Transverse colon (tissue), 4 donors: ENCODE data around the gene ADAM11. TPM values are rescaled to one million over a fixed set of nuclear protein-coding genes. Genes with fewer than 3 reads are reported as not detected.

Experiments used
- DNase-seq: peaks from one replicate; pipeline ENCODE4 v3.0.0-alpha.2; 2019
- H3K27ac ChIP-seq, 4 donors: fragments of 200-600 bp; sonication (generic); 2 replicates each; pipeline ENCODE4 v1.5.1; 2016 to 2018; ENCODE audit warnings: inconsistent platforms in 4 of 4
- H3K27me3 ChIP-seq: fragments of 200-600 bp; sonication (generic); 2 replicates; pipeline ENCODE4 v1.5.1; 2017; ENCODE audit warnings: inconsistent platforms
- H3K36me3 ChIP-seq, 4 donors: fragments of 200-600 bp; sonication (generic); 2 replicates each; pipeline ENCODE4 v1.5.1; 2017 to 2019; ENCODE audit warnings: inconsistent platforms in 4 of 4
- H3K4me1 ChIP-seq, 4 donors: fragments of 200-600 bp; sonication (generic); 2 replicates each; pipeline ENCODE4 v1.5.1; 2017 to 2020; ENCODE audit warnings: inconsistent platforms in 4 of 4
- H3K4me3 ChIP-seq, 4 donors: fragments of 200-600 bp; sonication (generic); 1 replicate in 1 of 4; 2 replicates in 3 of 4; pipeline versions ENCODE4 v1.5.1 to v1.6.1; 2017 to 2019; ENCODE audit warnings: inconsistent platforms in 4 of 4
- H3K9me3 ChIP-seq, 2 donors: fragments of 200-600 bp; sonication (generic); 2 replicates each; pipeline ENCODE4 v1.5.1; 2017 to 2019; ENCODE audit warnings: inconsistent platforms in 2 of 2
- CTCF ChIP-seq, 5 experiments: fragments of 200-600 bp in 3 of 5; fragments of 450-650 bp in 2 of 5; sonication (generic) in 3 of 5; IDR thresholded peaks; 1 replicate in 2 of 5; 2 replicates in 3 of 5; pipeline ENCODE4 v1.5.1; 2016 to 2017; ENCODE audit warnings: antibody characterized with exemption in 5 of 5, inconsistent platforms in 3 of 5, mild to moderate bottlenecking in 2 of 5, moderate library complexity in 1 of 5
- EP300 ChIP-seq: sonication (generic); formaldehyde crosslinking; IDR thresholded peaks from one replicate; pipeline ENCODE4 v1.6.1; 2017; ENCODE audit warnings: antibody characterized with exemption, low read depth
- POLR2A ChIP-seq: fragments of 450-650 bp; IDR thresholded peaks from one replicate; pipeline ENCODE4 v1.6.1; 2016; ENCODE audit warnings: antibody characterized with exemption, mild to moderate bottlenecking, moderate library complexity
- POLR2AphosphoS5 ChIP-seq, 3 donors: sonication (generic); formaldehyde crosslinking; IDR thresholded peaks; one replicate each; pipeline ENCODE4 v1.6.1; 2016; ENCODE audit warnings: antibody characterized with exemption in 3 of 3
- WGBS, 2 donors: methylation state at CpG; one replicate each; pipeline ENCODE4 v1.1.5; 2018; ENCODE audit warnings: low coverage in 1 of 2; 5-methylcytosine and 5-hydroxymethylcytosine counted together
- in situ Hi-C, 4 donors: fragments of 200-750 bp; cut with MboI; loops; one replicate each; pipeline versions ENCODE4 v1.15.0 to v1.15.1; 2017; ENCODE audit warnings: low sequenced_read_pairs in 3 of 4, low pct_ligation_motif_present in 1 of 4, low pct_unique_long_range_greater_than_20kb in 1 of 4
- intact Hi-C: fragments of 100-400 bp; cut with DNase I; formaldehyde crosslinking; loops from one replicate; pipeline ENCODE4 v1.15.1; 2023; ENCODE audit warnings: low total_unique reads
- total RNA-seq, 4 donors: library from RNA; depleted of rRNA; stranded (reverse); fragments of >200 nt; gene quantifications; one replicate each; pipeline ENCODE4 v1.1.0, GENCODE V29; 2016

ADAM11 gene
- total RNA-seq, 4 donors from 2014 or later, result 0.37 to 2.0 (median 0.72) TPM

- no peaks in the 10 kb centered on the region for H3K36me3 ChIP-seq
- no peak overlapping the region for H3K4me3 ChIP-seq
- TF ChIP-seq POLR2AphosphoS5 (IDR thresholded peaks at IDR 0.05) (no peak), EP300 (no peak), CTCF (IDR thresholded peaks at IDR 0.05) (no peak), POLR2A (no peak)
- intact Hi-C loops, result no loop called here
- DNase-seq, result no peak
- no peaks in the 10 kb centered on the region for H3K27me3 ChIP-seq
- in situ Hi-C loops, result loop anchor here in 1 of 4 donors (10.0 kb wide), 1 partner anchor 78 kb away; no protein-coding TSS in a partner anchor
- peak overlapping the region in 3 of 4 donors; percentile 43 to 55 (median 52) for H3K27ac ChIP-seq
- WGBS, 2 donors, result 52 to 61% methylated on average over 6 to 16 of the region's 16 CpGs
- no peaks in the 10 kb centered on the region for H3K9me3 ChIP-seq
- H3K4me1 ChIP-seq, result peaks cover 0 to 6% (median 5%) of the 10 kb centered on the region in 4 donors
Observed at GRCh38 chr17:44786551-44787081, 27.8 kb downstream of the ADAM11 start.

GRCh38 chr17:44787271-44787940 lies 28.6 kb downstream of the ADAM11 start:
- no peaks in the 10 kb centered on the region for H3K36me3 ChIP-seq
- H3K27ac ChIP-seq, result peak overlapping the region in 3 of 4 donors; percentile 43 to 55 (median 52)
- peaks cover 0 to 5% (median 5%) of the 10 kb centered on the region in 4 donors for H3K4me1 ChIP-seq
- H3K27me3 ChIP-seq, result no peaks in the 10 kb centered on the region
- in situ Hi-C loops, result loop anchor here in 1 of 4 donors (10.0 kb wide), 1 partner anchor 77 kb away; no protein-coding TSS in a partner anchor
- H3K4me3 ChIP-seq, result no peak overlapping the region
- intact Hi-C loops, result no loop called here
- 67% methylated on average over 5 to 15 of the region's 15 CpGs for WGBS, 2 donors
- no peaks in the 10 kb centered on the region for H3K9me3 ChIP-seq
- DNase-seq, result no peak
- TF ChIP-seq POLR2AphosphoS5 (IDR thresholded peaks at IDR 0.05), result no peak
- TF ChIP-seq CTCF (IDR thresholded peaks at IDR 0.05), result no peak
- TF ChIP-seq POLR2A, result no peak

- no peak for DNase-seq
- no peaks in the 10 kb centered on the region for H3K9me3 ChIP-seq
- WGBS, 2 donors, result 78 to 80% methylated on average over 1 to 7 of the region's 7 CpGs
- intact Hi-C loops (no loop called here), in situ Hi-C loops (loop anchor here in 1 of 4 donors (10.0 kb wide), 1 partner anchor 77 kb away; no protein-coding TSS in a partner anchor)
- no peak overlapping the region for H3K27ac ChIP-seq
- no peak overlapping the region for H3K4me3 ChIP-seq
- H3K36me3 ChIP-seq, result no peaks in the 10 kb centered on the region
- H3K27me3 ChIP-seq, result no peaks in the 10 kb centered on the region
- H3K4me1 ChIP-seq, result peaks cover 0 to 5% (median 5%) of the 10 kb centered on the region in 4 donors
- TF ChIP-seq CTCF (IDR thresholded peaks at IDR 0.05) (no peak), POLR2A (no peak), POLR2AphosphoS5 (IDR thresholded peaks at IDR 0.05) (no peak)
Observed at GRCh38 chr17:44788139-44788538, 29.4 kb downstream of the ADAM11 start.

- no peak overlapping the region for H3K4me3 ChIP-seq
- peaks cover 0 to 6% (median 2%) of the 10 kb centered on the region in 4 donors for H3K4me1 ChIP-seq
- in situ Hi-C loops (no loop called here), intact Hi-C loops (no loop called here)
- DNase-seq, result no peak
- H3K27me3 ChIP-seq, result no peaks in the 10 kb centered on the region
- H3K27ac ChIP-seq, result no peak overlapping the region
- TF ChIP-seq EP300 (no peak), POLR2AphosphoS5 (IDR thresholded peaks at IDR 0.05) (no peak), POLR2A (no peak), CTCF (IDR thresholded peaks at IDR 0.05) (no peak)
- WGBS, 2 donors, result 75 to 100% methylated on average over 1 of the region's 1 CpG
- no peaks in the 10 kb centered on the region for H3K36me3 ChIP-seq
- no peaks in the 10 kb centered on the region for H3K9me3 ChIP-seq
Observed at GRCh38 chr17:44792276-44792675, 33.5 kb downstream of the ADAM11 start.
